Loucy (cell line): ENCODE results near the gene ERMAP.

Experiments used
- H2AFZ ChIP-seq: fragments of 200-600 bp; sonication (generic); 2 replicates; pipeline ENCODE4 v1.6.0; 2016; ENCODE audit warnings: antibody characterized with exemption, mild to moderate bottlenecking, low read length, moderate library complexity
- H3F3A ChIP-seq: fragments of 200-600 bp; 2 replicates; pipeline ENCODE4 v1.6.0; 2016; ENCODE audit warnings: antibody characterized with exemption, low read depth, mild to moderate bottlenecking
- H3K27me3 ChIP-seq: fragments of 200-600 bp; sonication (generic); 2 replicates; pipeline ENCODE4 v1.6.1; 2014; ENCODE audit warnings: low read length, mild to moderate bottlenecking; ENCODE audit not compliant: insufficient read depth, poor library complexity, severe bottlenecking
- H3K36me3 ChIP-seq: fragments of 200-600 bp; sonication (generic); 2 replicates; pipeline ENCODE4 v1.6.1; 2016; ENCODE audit warnings: low read length; ENCODE audit not compliant: insufficient read depth
- H3K4me1 ChIP-seq: fragments of 200-600 bp; sonication (generic); 2 replicates; pipeline ENCODE4 v1.5.1; 2014; ENCODE audit warnings: low read length, mild to moderate bottlenecking; ENCODE audit not compliant: insufficient read depth, poor library complexity, severe bottlenecking
- H3K4me2 ChIP-seq: fragments of 200-600 bp; sonication (generic); 2 replicates; pipeline ENCODE4 v1.6.0; 2014; ENCODE audit warnings: antibody characterized with exemption, low read length, low read depth, mild to moderate bottlenecking; ENCODE audit not compliant: poor library complexity, severe bottlenecking
- H3K4me3 ChIP-seq: fragments of 200-600 bp; sonication (generic); 2 replicates; pipeline ENCODE4 v1.5.1; 2014; ENCODE audit warnings: low read length, mild to moderate bottlenecking, mixed read lengths; ENCODE audit not compliant: poor library complexity, severe bottlenecking
- H3K79me2 ChIP-seq: fragments of 200-600 bp; sonication (generic); 2 replicates; pipeline ENCODE4 v1.6.1; 2014; ENCODE audit warnings: low read length; ENCODE audit not compliant: insufficient read depth
- H3K9ac ChIP-seq: fragments of 200-600 bp; sonication (generic); 2 replicates; pipeline ENCODE4 v1.6.0; 2014; ENCODE audit warnings: mild to moderate bottlenecking, low read depth, low read length, moderate library complexity; ENCODE audit not compliant: poor library complexity, severe bottlenecking
- H3K9me2 ChIP-seq: fragments of 200-600 bp; sonication (generic); replicated peaks from 2 replicates; pipeline ENCODE4 v1.6.1; 2016; ENCODE audit warnings: low read depth, low read length, mixed read lengths
- H3K9me3 ChIP-seq: fragments of 200-600 bp; sonication (generic); 2 replicates; pipeline ENCODE4 v1.6.1; 2014; ENCODE audit warnings: mild to moderate bottlenecking, antibody characterized with exemption, low read length, low read depth; ENCODE audit not compliant: insufficient read depth
- H4K20me1 ChIP-seq: fragments of 200-600 bp; sonication (generic); 2 replicates; pipeline ENCODE4 v1.6.0; 2014; ENCODE audit warnings: antibody characterized with exemption, low read length, mild to moderate bottlenecking; ENCODE audit not compliant: insufficient read depth, poor library complexity, severe bottlenecking
- CTCF ChIP-seq: fragments of 200-600 bp; sonication (generic); conservative IDR thresholded peaks from 2 replicates; pipeline ENCODE4 v1.5.1; 2014; ENCODE audit warnings: mild to moderate bottlenecking, antibody characterized with exemption, low read length
- EZH2phosphoT487 ChIP-seq: fragments of 200-600 bp; IDR thresholded peaks from 2 replicates; pipeline ENCODE4 v1.6.1; 2018; ENCODE audit warnings: antibody characterized with exemption, mild to moderate bottlenecking, moderate library complexity, borderline replicate concordance

ERMAP gene

GRCh38 chr1:42784946-42785693 lies 31.8 kb upstream of the ERMAP start, which contains the start of gene TMEM269:
Gene TMEM269 (plus strand): TSS chr1:42784991. CDS start chr1:42789894, 4,903 bp downstream.
- no peaks in the 10 kb centered on the region for H4K20me1 ChIP-seq
- TF ChIP-seq EZH2phosphoT487 (no peak), CTCF (no peak)
- no peak within 1 kb of the TSS for H3K4me3 ChIP-seq

GRCh38 chr1:42786097-42786496 lies 30.8 kb upstream of the ERMAP start:
- Histone ChIP-seq H3K4me3 (no peak overlapping the region), H3K4me1 (no peaks in the 10 kb centered on the region), H3K9ac (no peak overlapping the region), H2AFZ (no peak overlapping the region), H3F3A (no peaks in the 10 kb centered on the region), H3K36me3 (no peaks in the 10 kb centered on the region), H3K9me2 (no peaks in the 10 kb centered on the region), H3K27me3 (no peaks in the 10 kb centered on the region), H3K9me3 (no peaks in the 10 kb centered on the region), H3K79me2 (no peaks in the 10 kb centered on the region), H3K4me2 (no peak overlapping the region), H4K20me1 (no peaks in the 10 kb centered on the region)
- TF ChIP-seq CTCF: no peak
- no peak for TF ChIP-seq EZH2phosphoT487

More at GRCh38 chr1:42784946-42785693, 31.8 kb upstream of the ERMAP start, which contains the start of gene TMEM269:
- Histone ChIP-seq H3K9ac (no peak within 1 kb of the TSS), H3K36me3 (no peaks in the 10 kb centered on the region), H3K9me3 (no peaks in the 10 kb centered on the region), H2AFZ (no peak within 1 kb of the TSS), H3K79me2 (no peaks in the 10 kb centered on the region), H3K9me2 (no peaks in the 10 kb centered on the region), H3K4me2 (no peak within 1 kb of the TSS), H3F3A (no peaks in the 10 kb centered on the region), H3K4me1 (no peaks in the 10 kb centered on the region), H3K27me3 (no peaks in the 10 kb centered on the region)

GRCh38 chr1:42788021-42788420 lies 28.9 kb upstream of the ERMAP start:
- H3F3A ChIP-seq: no peaks in the 10 kb centered on the region

More at GRCh38 chr1:42788021-42788420, 28.9 kb upstream of the ERMAP start:
- no peak overlapping the region for H2AFZ ChIP-seq
- H4K20me1 ChIP-seq: no peaks in the 10 kb centered on the region
- no peak overlapping the region for H3K9ac ChIP-seq
- H3K4me2 ChIP-seq: no peak overlapping the region
- no peaks in the 10 kb centered on the region for H3K9me2 ChIP-seq
- no peaks in the 10 kb centered on the region for H3K27me3 ChIP-seq
- no peaks in the 10 kb centered on the region for H3K9me3 ChIP-seq
- TF ChIP-seq CTCF: no peak
- no peak for TF ChIP-seq EZH2phosphoT487
- no peaks in the 10 kb centered on the region for H3K79me2 ChIP-seq
- H3K4me3 ChIP-seq: no peak overlapping the region
- H3K4me1 ChIP-seq: no peaks in the 10 kb centered on the region
- H3K36me3 ChIP-seq: no peaks in the 10 kb centered on the region
